Naive thymus-derived CD4-positive, alpha-beta T cell (primary cell): Measurements from ENCODE around the gene WSCD1. TPM values are rescaled to one million over a fixed set of nuclear protein-coding genes. Genes with fewer than 3 reads are reported as not detected.
A peak's percentile ranks its signal among the peaks of the same experiment; 100 is the strongest.

Experiments
- ATAC-seq: fragments of 150-1000 bp; cut with Tn5 transposase; 2 replicates; pipeline ENCODE4 v1.10.0; 2021; ENCODE audit warnings: mild to moderate bottlenecking, moderate library complexity
- CTCF ChIA-PET: fragments of 350-600 bp; sonication (Branson Sonifier 250); formaldehyde crosslinking; loops from one replicate; lab custom pipeline; 2021; ENCODE audit warnings: antibody characterized with exemption; lab: Charles Lee
- POLR2A ChIA-PET: fragments of 350-600 bp; sonication (Branson Sonifier 250); formaldehyde crosslinking; loops from one replicate; lab custom pipeline; 2021; ENCODE audit warnings: antibody characterized with exemption, inconsistent platforms; lab: Charles Lee
- DNase-seq, 9 donors: peaks; one replicate each; pipeline versions ENCODE4 v3.0.0 to v3.0.0-alpha.2; 2020 to 2022; ENCODE audit warnings: mixed read lengths in 1 of 9
- H3K27ac ChIP-seq: one replicate; pipeline ENCODE4 v1.7.0; 2013; ENCODE audit warnings: mild to moderate bottlenecking, low read depth, low read length, moderate library complexity
- H3K27me3 ChIP-seq, 2 donors: one replicate each; pipeline ENCODE4 v1.7.0; 2013; ENCODE audit warnings: low read length in 2 of 2, mild to moderate bottlenecking in 2 of 2, moderate library complexity in 2 of 2; ENCODE audit not compliant: control insufficient read depth in 2 of 2, insufficient read depth in 2 of 2
- H3K36me3 ChIP-seq, 3 experiments: 1 replicate in 2 of 3; 2 replicates in 1 of 3; pipeline ENCODE4 v1.7.0; 2013; ENCODE audit warnings: low read length in 3 of 3, mild to moderate bottlenecking in 3 of 3, moderate library complexity in 1 of 3; ENCODE audit not compliant: insufficient read depth in 3 of 3, control insufficient read depth in 2 of 3
- H3K4me1 ChIP-seq, 2 donors: one replicate each; pipeline ENCODE4 v1.7.0; 2013; ENCODE audit warnings: low read length in 2 of 2, mild to moderate bottlenecking in 2 of 2, moderate library complexity in 1 of 2; ENCODE audit not compliant: control insufficient read depth in 2 of 2, insufficient read depth in 2 of 2
- H3K4me3 ChIP-seq: 2 replicates; pipeline ENCODE4 v1.7.0; 2013; ENCODE audit warnings: mild to moderate bottlenecking, low read length
- H3K9me3 ChIP-seq, 3 experiments: 1 replicate in 2 of 3; 2 replicates in 1 of 3; pipeline ENCODE4 v1.7.0; 2013; ENCODE audit warnings: low read length in 3 of 3; ENCODE audit not compliant: control insufficient read depth in 2 of 3
- H3K27ac Mint-ChIP-seq, 9 donors: one replicate each; pipeline ENCODE4 v1.8.0; 2020 to 2022; ENCODE audit warnings: mixed read lengths in 9 of 9, mild to moderate bottlenecking in 8 of 9, moderate library complexity in 5 of 9, inconsistent platforms in 2 of 9
- H3K27me3 Mint-ChIP-seq, 5 donors: one replicate each; pipeline ENCODE4 v1.8.0; 2021 to 2022; ENCODE audit warnings: mixed read lengths in 5 of 5, mild to moderate bottlenecking in 1 of 5
- H3K36me3 Mint-ChIP-seq, 5 donors: one replicate each; pipeline ENCODE4 v1.8.0; 2020 to 2022; ENCODE audit warnings: mixed read lengths in 5 of 5, mild to moderate bottlenecking in 3 of 5, inconsistent platforms in 1 of 5
- H3K4me1 Mint-ChIP-seq, 7 donors: one replicate each; pipeline ENCODE4 v1.8.0; 2020 to 2022; ENCODE audit warnings: mixed read lengths in 7 of 7, mild to moderate bottlenecking in 3 of 7, inconsistent platforms in 1 of 7
- H3K4me3 Mint-ChIP-seq, 10 donors: one replicate each; pipeline ENCODE4 v1.8.0; 2020 to 2022; ENCODE audit warnings: mild to moderate bottlenecking in 10 of 10, mixed read lengths in 10 of 10, moderate library complexity in 6 of 10, inconsistent platforms in 2 of 10
- H3K9me3 Mint-ChIP-seq, 11 donors: one replicate each; pipeline ENCODE4 v1.8.0; 2020 to 2022; ENCODE audit warnings: mixed read lengths in 11 of 11, mild to moderate bottlenecking in 4 of 11, inconsistent platforms in 1 of 11, moderate library complexity in 1 of 11
- intact Hi-C, 2 donors: fragments of 100-400 bp; cut with micrococcal nuclease; formaldehyde crosslinking; loops; one replicate each; pipeline ENCODE4 v1.15.1; 2023
- polyA plus RNA-seq, 2 donors: library from polyadenylated mRNA; unstranded; fragments of 300-500 nt; fragmentation: Illumina TruSeq; gene quantifications; one replicate each; pipeline ENCODE4 v1.2.3, GENCODE V29; 2021
- total RNA-seq, 6 experiments: library from RNA in 5 of 6; stranded (reverse) in 5 of 6; gene quantifications; 1 replicate in 5 of 6; 2 replicates in 1 of 6; pipeline ENCODE4 v1.2.3 and lab custom pipeline; 2021 to 2026

Gene WSCD1
- total and polyA plus RNA-seq, 7 experiments from 2014 or later: 0.13 to 0.73 (median 0.27) TPM; not detected in 2

GRCh38 chr17:6096201-6097004 is 26.2 kb downstream of the WSCD1 start:
- DNase-seq (no peak), ATAC-seq (no peak)
- peak overlapping the region in 1 of 10 donors; percentile 5 for H3K4me3 Mint-ChIP-seq
- H3K4me3 ChIP-seq: no peak overlapping the region
- no peaks in the 10 kb centered on the region for H3K4me1 ChIP-seq
- no peaks in the 10 kb centered on the region for H3K4me1 Mint-ChIP-seq
- ChIA-PET CTCF (interaction anchor here (1.0 kb wide), 1 partner anchor 18 kb away, joined by 3 read pairs; no protein-coding TSS in a partner anchor), POLR2A (interaction anchor here (0.6 kb wide), 1 partner anchor 389 kb away, joined by 4 read pairs; no protein-coding TSS in a partner anchor)
- no peaks in the 10 kb centered on the region for H3K9me3 ChIP-seq
- no peaks in the 10 kb centered on the region for H3K36me3 ChIP-seq
- H3K27ac Mint-ChIP-seq: no peak overlapping the region
- no peak overlapping the region for H3K27ac ChIP-seq
- no peaks in the 10 kb centered on the region for H3K27me3 ChIP-seq
- no peaks in the 10 kb centered on the region for H3K36me3 Mint-ChIP-seq
- intact Hi-C loops: no loop called here
- no peaks in the 10 kb centered on the region for H3K9me3 Mint-ChIP-seq
- H3K27me3 Mint-ChIP-seq: peaks cover 0 to 34% (median 7%) of the 10 kb centered on the region in 5 donors

- Histone ChIP-seq H3K4me3 (no peak overlapping the region), H3K27ac (no peak overlapping the region), H3K4me1 (no peaks in the 10 kb centered on the region), H3K27me3 (no peaks in the 10 kb centered on the region), H3K36me3 (no peaks in the 10 kb centered on the region), H3K9me3 (no peaks in the 10 kb centered on the region)
- ChIA-PET POLR2A (no interaction called here), CTCF (interaction anchor here (1.0 kb wide), 1 partner anchor 17 kb away, joined by 3 read pairs; no protein-coding TSS in a partner anchor)
- H3K36me3 Mint-ChIP-seq: no peaks in the 10 kb centered on the region
- H3K4me1 Mint-ChIP-seq: no peaks in the 10 kb centered on the region
- ATAC-seq (no peak), DNase-seq (no peak)
- intact Hi-C loops: no loop called here
- H3K27me3 Mint-ChIP-seq: peaks cover 0 to 34% (median 6%) of the 10 kb centered on the region in 5 donors
- no peak overlapping the region for H3K27ac Mint-ChIP-seq
- peak overlapping the region in 1 of 10 donors; percentile 5 for H3K4me3 Mint-ChIP-seq
- no peaks in the 10 kb centered on the region for H3K9me3 Mint-ChIP-seq
Observed at GRCh38 chr17:6097005-6097279, 26.8 kb downstream of the WSCD1 start.

- Histone ChIP-seq H3K27me3 (no peaks in the 10 kb centered on the region), H3K4me3 (no peak overlapping the region), H3K36me3 (no peaks in the 10 kb centered on the region), H3K27ac (no peak overlapping the region), H3K9me3 (no peaks in the 10 kb centered on the region), H3K4me1 (no peaks in the 10 kb centered on the region)
- H3K27ac Mint-ChIP-seq: no peak overlapping the region
- ChIA-PET POLR2A (no interaction called here), CTCF (no interaction called here)
- no peaks in the 10 kb centered on the region for H3K36me3 Mint-ChIP-seq
- intact Hi-C loops: no loop called here
- no peaks in the 10 kb centered on the region for H3K9me3 Mint-ChIP-seq
- H3K27me3 Mint-ChIP-seq: peaks cover 0 to 32% (median 6%) of the 10 kb centered on the region in 5 donors
- H3K4me3 Mint-ChIP-seq: no peak overlapping the region
- no peak for DNase-seq
- no peak for ATAC-seq
- H3K4me1 Mint-ChIP-seq: no peaks in the 10 kb centered on the region
Observed at GRCh38 chr17:6098050-6098822, 28.1 kb downstream of the WSCD1 start.

- no peak overlapping the region for H3K27ac Mint-ChIP-seq
- ATAC-seq (no peak), DNase-seq (no peak)
- H3K9me3 ChIP-seq: no peaks in the 10 kb centered on the region
- H3K27ac ChIP-seq: no peak overlapping the region
- no peaks in the 10 kb centered on the region for H3K4me1 ChIP-seq
- no peaks in the 10 kb centered on the region for H3K4me1 Mint-ChIP-seq
- peaks cover 0 to 26% (median 6%) of the 10 kb centered on the region in 5 donors for H3K27me3 Mint-ChIP-seq
- ChIA-PET POLR2A (no interaction called here), CTCF (no interaction called here)
- no peaks in the 10 kb centered on the region for H3K27me3 ChIP-seq
- no peak overlapping the region for H3K4me3 ChIP-seq
- intact Hi-C loops: no loop called here
- no peaks in the 10 kb centered on the region for H3K36me3 ChIP-seq
- H3K9me3 Mint-ChIP-seq: no peaks in the 10 kb centered on the region
- no peak overlapping the region for H3K4me3 Mint-ChIP-seq
- H3K36me3 Mint-ChIP-seq: no peaks in the 10 kb centered on the region
Observed at GRCh38 chr17:6098823-6099180, 28.6 kb downstream of the WSCD1 start.

GRCh38 chr17:6099492-6099891 is 29.3 kb downstream of the WSCD1 start:
- ChIA-PET POLR2A (no interaction called here), CTCF (no interaction called here)

GRCh38 chr17:6100146-6100545 is 30.0 kb downstream of the WSCD1 start:
- ChIA-PET CTCF (no interaction called here), POLR2A (no interaction called here)
- no peak overlapping the region for H3K4me3 ChIP-seq
- no peak for DNase-seq
- no peak overlapping the region for H3K27ac ChIP-seq
- H3K9me3 ChIP-seq: no peaks in the 10 kb centered on the region
- no peaks in the 10 kb centered on the region for H3K4me1 ChIP-seq
- intact Hi-C loops: no loop called here
- H3K36me3 Mint-ChIP-seq: no peaks in the 10 kb centered on the region
- no peaks in the 10 kb centered on the region for H3K27me3 ChIP-seq
- no peak overlapping the region for H3K4me3 Mint-ChIP-seq
- no peak overlapping the region for H3K27ac Mint-ChIP-seq
- no peaks in the 10 kb centered on the region for H3K4me1 Mint-ChIP-seq
- peaks cover 0 to 19% (median 2%) of the 10 kb centered on the region in 5 donors for H3K27me3 Mint-ChIP-seq
- no peaks in the 10 kb centered on the region for H3K36me3 ChIP-seq
- H3K9me3 Mint-ChIP-seq: peaks cover 0 to 2% (median 0%) of the 10 kb centered on the region in 11 donors
- no peak for ATAC-seq

More at GRCh38 chr17:6099492-6099891, 29.3 kb downstream of the WSCD1 start:
- Histone ChIP-seq H3K27ac (no peak overlapping the region), H3K27me3 (no peaks in the 10 kb centered on the region), H3K9me3 (no peaks in the 10 kb centered on the region), H3K36me3 (no peaks in the 10 kb centered on the region), H3K4me3 (no peak overlapping the region), H3K4me1 (no peaks in the 10 kb centered on the region)
- H3K4me1 Mint-ChIP-seq: no peaks in the 10 kb centered on the region
- H3K36me3 Mint-ChIP-seq: no peaks in the 10 kb centered on the region
- DNase-seq (no peak), ATAC-seq (no peak)
- H3K27ac Mint-ChIP-seq: no peak overlapping the region
- H3K4me3 Mint-ChIP-seq: no peak overlapping the region
- intact Hi-C loops: no loop called here
- H3K27me3 Mint-ChIP-seq: peaks cover 0 to 20% (median under 1%) of the 10 kb centered on the region in 5 donors
- H3K9me3 Mint-ChIP-seq: no peaks in the 10 kb centered on the region
